Skin of body (tissue), 2 donors: ENCODE results near the gene ALOX5. TPM values are rescaled to one million over a fixed set of nuclear protein-coding genes. Genes with fewer than 3 reads are reported as not detected.
"Not testable (repeated sequence)": the region's sequence is repeated elsewhere in the genome, so short reads cannot be mapped to it uniquely, and the experiment has no call there.

ENCODE experiments used
- DNase-seq: peaks from one replicate; lab custom pipeline; 2025; lab: John Stamatoyannopoulos, UW
- total RNA-seq: library from RNA; depleted of rRNA; stranded (reverse); fragments of >200 nt; gene quantifications from one replicate; pipeline ENCODE4 v1.2.3, GENCODE V29; 2014

ALOX5 gene
- total RNA-seq, 1 donor from 2014 or later, result 9.4 TPM

DNA sequence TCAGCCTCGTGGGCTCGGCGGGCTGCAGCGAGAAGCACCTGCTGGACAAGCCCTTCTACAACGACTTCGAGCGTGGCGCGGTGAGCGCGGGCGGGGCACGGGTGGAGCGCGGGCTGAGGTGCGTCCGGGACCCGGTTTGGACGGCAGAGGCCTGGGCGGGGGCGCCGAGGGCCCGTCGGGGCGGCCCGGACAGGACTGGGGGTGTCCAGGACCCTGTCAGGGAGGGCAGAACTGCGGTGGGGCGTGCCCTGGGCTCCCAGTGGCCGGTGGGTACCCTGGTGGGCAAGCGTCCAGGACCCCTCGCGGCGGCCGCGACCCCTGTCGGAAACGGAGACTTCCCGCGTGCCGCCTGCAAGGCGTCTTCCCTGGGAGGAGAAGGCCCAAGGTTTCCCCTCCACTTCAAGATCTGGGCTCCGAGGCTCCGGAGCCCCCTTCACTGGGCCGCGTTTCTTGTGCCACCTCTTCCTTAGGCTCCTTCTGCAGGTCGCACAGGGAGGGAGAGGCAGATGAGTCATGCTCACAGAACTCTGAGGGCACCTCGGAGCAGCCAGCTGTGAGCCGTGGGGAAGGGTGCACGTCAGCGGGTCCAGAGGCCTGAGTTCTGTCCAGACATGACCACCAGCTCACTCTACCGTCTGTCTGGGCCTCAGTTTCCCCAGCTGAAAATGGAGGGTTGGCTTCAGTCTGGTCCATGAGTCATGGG lies 485 bp downstream of the ALOX5 start:
- DNase-seq, result no peak

DNA sequence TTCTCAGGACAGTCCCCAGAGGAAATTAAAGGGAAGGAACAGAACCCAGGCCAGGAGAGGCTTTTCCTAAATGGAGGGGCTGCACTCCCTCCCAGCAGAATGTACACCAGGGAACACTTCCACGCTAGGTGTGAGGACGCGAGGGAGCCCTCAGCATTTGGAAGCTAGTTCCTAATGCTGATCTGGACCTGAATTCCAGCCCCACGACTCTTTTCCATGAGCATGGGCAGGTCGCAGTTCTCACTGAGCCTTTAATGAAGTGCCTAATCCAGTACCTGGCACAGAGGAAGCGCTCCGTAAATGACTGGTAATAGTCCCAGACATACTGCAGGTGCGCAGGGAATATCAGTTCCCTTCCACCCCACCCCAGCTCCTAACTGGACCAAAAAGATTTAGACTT lies 1.1 kb downstream of the ALOX5 start:
- no peak for DNase-seq

DNA sequence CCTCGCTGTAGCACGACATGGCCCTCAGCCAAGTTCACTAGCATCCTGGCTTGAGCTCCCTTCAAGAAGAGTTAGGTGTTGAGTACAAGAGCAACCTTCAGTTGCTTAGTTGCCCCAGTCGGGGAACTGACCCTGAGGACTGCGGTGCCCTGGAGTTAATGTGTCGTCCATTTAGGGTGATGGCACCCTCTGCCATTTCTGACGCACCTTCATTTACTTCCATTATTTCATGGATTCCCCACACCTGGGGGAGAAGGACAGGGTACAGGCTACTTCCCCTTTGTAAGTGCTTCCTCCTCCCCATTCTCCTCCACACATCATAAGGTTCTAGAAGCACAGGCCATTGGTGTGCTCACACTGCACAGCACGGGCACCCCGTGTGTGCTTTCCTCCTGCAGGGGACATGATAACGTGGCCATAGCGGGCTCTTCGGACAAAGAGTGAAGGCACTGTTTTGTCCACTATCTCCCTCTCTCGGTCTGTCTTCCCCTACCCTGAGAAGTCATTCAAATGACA lies 1.8 kb downstream of the ALOX5 start:
- no peak for DNase-seq

DNA sequence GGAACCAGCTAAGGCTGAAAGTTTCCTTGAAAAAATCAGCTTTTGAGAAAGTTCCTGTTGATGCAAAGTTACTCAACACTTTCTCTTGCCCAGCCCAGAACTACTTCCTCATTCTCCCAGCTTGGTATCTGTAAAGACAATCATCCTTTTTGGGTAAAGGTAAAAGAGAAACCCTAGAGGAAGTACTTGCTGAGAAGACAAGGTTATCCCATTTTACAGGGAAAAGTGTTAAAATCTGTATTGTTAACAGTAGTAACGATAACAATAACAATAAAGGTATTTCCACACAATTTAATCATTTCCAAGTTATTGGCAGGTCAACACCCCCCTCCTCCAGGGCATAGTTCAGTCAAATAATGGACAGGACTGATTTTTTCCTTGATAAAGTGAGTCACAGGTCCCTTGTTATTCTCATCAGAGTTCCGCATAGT lies 2.4 kb downstream of the ALOX5 start:
- DNase-seq, result no peak

DNA sequence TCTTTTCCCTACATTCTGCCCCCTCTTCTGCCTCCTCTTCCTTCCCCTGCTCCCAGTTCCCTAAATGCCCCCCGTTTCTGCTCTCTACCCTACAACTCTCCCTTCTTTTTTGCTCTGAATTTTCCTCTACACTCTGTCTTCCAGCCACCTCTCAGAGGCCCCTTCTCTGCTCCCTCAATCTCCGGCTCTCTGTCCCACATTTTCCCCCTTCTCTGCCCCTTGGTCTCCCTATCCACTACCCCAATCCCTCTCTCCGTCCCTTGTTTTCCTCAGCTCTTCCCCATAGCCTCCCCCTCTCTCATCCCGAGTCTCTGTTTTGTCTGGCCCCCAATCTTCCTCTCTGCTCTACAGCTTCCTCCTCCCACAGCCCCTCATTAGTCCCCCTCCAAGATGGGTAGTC lies 3.3 kb downstream of the ALOX5 start:
- DNase-seq, result no peak

DNA sequence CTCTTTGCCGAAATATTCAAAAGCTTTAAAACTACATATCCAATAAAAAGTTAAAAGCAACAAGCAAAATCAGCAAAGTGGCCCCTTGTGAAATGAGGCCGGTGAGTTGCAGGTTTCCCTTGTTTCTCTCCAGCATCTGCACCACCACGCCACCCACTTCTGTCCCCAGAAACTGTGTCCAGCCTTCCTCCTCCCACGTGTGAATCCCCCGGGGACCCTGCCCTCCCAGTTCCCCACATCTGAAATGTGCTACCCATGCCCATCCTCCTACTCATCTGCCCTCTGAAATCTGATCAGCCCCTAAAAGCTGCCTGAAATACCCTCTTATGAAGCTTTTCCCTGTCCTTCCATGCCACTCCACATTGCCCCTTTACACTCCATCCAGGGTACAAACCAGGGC lies 3.8 kb downstream of the ALOX5 start:
- DNase-seq, result no peak

DNA sequence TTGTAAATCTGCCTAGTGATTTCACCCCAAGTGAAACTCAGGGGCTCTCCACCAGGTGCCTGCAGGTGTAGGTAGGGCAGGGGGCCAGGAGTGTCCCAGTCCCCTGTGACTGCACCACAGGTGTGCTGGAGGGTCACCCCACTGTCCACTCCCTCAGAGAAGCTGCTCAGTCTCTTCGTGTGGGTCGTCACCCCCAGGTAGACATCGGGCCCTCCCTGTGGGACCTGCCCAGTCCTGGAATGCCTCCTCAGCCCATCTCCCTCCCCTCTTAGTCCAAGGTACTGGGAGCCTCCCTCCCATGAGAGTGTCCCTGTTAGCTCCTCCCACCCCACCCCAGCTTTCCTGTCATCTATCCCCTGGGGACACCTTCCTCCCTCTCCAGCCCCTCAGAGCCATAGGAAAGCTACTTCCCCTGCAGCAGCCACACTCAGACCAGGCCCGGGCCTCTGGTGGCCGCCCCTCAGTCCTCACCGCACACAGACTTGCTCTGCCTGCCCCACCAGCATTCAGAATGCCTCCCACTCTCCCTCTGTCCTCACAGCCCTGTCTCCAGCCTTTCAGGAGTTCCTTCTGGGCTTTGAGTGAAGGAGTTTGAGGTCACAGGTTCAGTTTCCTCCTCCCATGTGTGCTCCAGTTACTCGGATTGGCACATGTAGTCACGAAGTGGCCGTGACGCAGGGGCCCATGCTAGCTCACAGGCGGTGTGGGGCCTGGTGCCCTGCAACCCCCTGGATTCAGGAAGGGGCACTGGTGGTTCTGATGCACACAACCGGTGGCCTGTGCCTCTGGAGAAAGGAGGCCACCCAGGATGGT lies 5.1 kb downstream of the ALOX5 start:
- no peak for DNase-seq

DNA sequence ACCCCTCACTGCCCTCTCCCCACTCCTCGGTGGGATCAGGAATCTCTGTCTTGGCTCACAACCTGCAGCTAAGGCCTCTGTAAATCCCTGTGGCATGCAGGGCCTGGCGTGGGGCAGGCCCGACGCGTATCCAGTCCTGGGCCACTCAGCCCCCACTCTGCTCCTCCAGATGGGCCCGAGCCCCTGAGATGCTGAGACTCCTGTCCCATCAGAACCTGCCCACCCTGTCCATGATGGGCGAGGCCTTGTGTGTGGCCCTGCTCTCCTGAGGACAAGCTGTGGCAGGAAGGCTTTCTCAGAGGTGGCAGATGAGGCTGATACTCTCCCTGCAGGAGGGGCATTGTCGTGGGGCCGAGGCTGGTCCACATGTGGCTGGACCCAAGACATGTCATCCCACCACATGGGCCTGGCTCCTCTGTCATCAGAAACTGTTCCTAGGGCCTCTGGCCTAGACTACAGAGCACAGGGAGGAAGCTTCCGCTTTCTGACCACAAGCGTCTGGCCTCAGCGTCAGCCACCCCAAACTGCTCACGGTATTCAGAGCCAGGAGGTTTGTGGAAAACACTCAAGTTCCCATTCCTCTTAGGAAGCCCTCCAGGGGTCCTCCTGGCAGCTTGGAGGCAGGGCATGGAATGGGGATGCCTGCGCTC lies 6.0 kb downstream of the ALOX5 start:
- DNase-seq, result no peak

DNA sequence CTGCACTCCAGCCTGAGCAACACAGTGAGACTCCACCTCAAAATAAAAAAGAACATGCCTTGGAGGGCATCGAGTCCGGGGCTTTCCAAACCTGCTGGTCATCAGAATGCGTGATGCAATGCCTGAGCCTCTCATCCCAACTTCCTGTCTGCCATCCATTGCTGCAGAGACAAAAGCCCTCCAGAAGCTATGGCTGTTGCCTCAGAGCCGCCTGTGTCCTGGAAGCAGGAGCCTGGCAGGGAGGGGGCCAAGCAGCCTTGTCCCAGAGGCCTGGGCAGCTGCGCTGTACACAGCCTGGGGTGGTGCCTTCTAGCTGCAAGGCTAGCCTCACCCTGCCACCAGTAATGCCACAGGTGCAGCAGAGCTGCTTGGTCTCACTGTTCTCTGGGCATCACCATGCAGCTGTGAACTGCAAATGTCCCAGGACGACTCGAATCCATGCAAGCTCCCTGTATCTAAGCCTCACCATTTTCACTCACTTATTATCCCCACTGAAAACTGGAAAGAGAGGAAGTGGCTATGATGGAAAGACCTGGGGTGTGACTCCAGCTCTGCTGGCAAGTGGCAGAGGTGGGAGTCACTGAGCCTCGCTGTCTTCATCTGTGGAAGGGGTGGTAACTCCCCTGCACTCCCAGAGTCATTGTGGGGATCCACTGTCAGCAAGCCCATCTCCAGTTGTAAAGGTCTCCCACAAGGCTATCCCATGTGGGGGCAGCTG lies 7.0 kb downstream of the ALOX5 start:
- DNase-seq, result no peak

DNA sequence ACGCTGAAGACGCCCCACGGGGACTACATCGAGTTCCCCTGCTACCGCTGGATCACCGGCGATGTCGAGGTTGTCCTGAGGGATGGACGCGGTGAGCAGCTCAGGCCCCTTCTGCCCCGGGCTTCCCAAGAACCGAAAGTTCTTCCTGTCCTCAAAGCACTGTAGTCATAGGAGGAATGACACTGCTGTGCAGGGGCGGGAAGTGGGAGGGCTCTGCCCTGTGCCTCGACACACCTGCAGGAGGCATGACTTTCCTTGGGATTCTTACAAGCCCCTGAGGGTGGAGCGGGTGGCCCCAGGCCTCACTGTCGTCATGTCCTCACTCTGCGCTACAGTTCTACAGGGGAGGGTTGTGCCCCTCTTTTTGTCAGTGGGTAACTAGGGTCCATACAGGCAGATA lies 8.6 kb downstream of the ALOX5 start:
- DNase-seq, result no peak

DNA sequence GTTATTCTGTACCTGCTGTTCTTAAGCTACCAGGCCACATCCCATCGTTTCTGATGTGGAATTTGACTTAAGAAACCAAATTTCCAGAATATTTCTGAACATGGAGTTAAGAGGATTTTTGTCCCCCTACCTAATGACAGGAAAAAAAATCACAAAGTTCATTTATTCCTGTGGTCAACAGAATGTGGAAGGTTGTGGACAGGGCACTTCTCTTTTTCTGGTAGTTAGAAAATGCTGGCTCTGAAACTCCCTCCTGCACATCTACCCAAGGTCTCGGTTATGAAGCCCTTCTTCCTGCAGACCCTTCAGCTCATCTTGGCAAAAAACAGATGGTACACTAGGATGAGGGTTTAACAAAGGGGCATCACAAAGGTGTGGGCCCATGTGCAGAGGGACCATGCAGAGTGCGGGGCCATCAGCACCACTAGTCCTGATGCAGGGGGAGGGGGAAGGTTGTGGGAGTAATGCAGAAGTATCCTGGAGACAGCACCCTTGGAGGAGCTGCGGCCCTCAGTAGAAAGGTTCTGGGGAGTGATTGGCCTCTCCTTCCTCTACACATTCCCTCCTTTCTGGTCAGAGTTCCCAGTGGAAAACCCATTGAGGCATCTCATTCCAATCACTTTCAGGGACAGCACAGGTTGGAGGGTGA lies 9.8 kb downstream of the ALOX5 start:
- no peak for DNase-seq

DNA sequence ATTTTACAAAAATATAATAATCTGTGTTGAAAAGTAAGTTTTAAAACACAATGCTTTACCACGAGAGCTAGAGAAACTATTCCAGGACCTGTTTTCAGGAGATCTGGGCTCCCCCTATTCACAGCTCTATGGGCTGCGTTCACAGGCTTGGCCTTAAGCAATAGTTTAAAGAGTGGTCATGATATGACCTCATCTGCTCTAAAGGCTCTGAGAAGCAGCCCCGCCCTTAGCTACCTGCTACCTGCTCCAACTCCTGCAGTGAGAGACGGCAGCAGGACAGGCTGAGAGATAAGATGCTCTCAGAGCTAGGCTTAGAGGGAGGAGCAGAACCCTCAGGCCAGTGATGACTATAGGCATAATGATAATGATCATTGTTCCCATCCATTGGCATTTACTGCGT lies 12.6 kb downstream of the ALOX5 start:
- DNase-seq, result no peak

DNA sequence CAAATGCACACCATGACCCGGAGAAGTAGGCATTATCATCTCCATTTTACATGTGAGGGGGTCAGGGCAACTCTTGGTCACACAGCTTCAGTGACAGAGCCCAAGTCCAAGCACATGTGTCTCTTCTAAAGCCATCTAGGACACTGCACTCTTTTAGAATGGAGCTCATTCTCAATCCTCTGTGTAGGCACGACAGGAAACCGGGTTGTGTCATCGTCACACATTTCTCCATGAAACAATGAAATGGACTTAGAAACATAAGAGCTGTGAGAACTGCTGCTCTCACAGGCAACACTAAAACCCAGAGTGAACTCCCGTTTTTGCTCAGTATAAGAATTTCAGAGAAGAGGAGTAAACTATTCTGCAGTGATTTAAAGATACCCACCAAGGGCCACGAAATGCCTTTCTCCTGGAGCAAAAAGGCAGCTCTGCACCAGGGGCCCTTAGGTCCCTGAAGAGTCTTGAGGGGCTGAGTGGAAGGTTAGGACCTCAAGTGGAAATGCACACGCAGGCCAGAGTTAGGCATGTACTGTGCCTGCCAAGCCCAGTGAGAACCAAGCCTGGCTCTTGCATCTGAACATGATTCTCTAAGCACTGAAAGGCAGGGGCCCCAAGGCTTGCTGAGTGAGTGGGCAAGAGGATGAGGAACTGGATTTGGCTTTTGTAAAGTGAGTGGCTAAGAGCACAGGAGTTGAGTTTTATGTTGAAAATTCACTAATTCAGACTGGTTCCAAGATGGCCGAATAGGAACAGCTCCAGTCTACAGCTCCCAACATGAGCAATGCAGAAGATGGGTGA lies 13.3 kb downstream of the ALOX5 start:
- no peak for DNase-seq

DNA sequence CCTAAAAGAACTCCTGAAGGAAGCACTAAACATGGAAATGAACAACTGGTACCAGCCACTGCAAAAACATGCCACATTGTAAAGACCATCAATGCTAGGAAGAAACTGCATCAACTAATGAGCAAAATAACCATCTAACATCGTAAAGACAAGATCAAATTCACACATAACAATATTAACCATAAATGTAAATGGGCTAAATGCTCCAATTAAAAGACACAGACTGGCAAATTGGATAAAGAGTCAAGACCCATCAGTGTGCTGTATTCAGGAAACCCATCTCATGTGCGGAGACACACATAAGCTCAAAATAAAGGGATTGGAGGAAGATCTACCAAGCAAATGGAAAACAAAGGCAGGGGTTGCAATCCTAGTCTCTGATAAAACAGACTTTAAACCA lies 15.7 kb downstream of the ALOX5 start:
- not testable (repeated sequence) for DNase-seq

DNA sequence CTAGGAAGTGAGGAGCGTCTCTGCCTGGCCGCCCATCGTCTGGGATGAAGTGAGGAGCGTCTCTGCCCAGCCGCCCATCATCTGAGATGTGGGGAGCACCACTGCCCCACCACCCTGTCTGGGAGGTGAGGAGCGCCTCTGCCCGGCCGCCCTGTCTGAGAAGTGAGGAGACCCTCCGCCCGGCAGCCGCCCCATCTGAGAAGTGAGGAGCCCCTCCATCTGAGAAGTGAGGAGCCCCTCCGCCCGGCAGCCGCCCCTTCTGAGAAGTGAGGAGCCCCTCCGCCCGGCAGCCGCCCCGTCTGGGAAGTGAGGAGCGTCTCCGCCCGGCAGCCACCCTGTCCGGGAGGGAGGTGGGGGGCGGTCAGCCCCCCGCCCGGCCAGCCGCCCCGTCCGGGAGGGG lies 17.6 kb downstream of the ALOX5 start:
- not testable (repeated sequence) for DNase-seq

DNA sequence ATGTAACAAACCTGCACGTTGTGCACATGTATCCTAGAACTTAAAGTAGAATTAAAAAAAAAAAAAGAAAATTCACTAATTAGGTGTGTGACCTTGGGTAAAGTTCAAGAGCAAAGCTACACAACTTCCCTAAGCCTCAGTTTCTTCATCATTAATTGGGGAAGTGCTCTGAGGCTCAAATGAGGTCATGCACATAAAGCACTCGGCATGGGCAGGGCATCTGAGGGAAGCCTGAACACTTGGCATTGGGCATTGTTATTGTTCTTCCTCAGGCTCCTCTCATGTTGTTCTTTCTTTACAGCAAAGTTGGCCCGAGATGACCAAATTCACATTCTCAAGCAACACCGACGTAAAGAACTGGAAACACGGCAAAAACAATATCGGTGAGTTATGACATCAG lies 21.5 kb downstream of the ALOX5 start:
- DNase-seq, result no peak

DNA sequence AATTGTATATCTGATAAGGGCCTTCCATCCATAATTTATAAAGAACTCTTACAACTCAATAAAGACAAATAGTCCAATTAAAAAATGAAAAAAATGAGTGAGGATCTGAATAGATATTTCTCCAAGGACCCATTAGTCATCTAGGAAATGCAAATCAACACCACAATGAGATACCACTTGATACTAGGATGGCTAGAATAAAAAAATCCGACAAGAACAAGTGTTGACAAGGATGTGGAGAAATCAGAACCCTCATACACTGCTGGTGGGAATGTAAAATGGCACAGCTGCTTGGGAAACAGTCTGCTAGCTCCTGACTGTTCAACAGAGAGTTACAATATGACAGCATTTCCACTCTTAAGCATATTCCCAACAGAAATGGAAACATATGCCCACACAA lies 24.6 kb downstream of the ALOX5 start:
- DNase-seq, result no peak

DNA sequence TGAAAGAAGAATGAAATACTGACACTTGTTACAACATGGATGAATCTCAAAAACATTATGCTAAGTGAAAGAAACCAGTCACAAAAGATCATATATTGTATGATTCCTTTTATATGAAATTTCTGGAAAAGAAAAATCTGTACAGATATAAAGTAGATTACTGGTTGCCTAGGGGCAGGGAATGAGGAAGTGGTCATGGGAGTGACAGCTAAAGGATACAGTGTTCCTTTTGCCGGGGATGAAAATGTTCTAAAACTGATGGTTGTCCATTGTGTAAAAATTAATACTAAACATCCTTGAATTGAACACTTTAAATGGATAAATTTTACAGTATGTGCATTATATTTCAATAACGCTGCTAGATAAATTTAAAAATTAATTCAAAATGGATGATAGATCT lies 25.1 kb downstream of the ALOX5 start:
- DNase-seq, result no peak

DNA sequence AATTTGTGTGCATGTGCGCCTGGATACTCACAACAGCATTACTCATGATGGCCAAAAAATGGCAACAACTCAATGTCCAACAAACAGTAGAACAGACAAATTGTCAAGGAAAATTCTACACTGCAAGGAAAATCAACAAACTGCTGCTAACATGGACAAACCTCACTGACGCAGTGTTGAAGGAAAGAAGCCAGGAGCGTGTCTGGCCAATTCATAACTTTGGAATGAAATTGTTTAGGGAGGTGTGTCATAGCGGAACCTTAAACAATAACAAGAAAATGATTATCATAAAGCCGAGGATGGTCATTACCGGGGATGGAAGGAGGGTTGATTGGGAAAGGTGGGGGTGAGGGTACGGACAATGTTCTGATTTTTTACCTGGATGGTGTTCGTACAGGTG lies 29.1 kb downstream of the ALOX5 start:
- DNase-seq, result no peak

DNA sequence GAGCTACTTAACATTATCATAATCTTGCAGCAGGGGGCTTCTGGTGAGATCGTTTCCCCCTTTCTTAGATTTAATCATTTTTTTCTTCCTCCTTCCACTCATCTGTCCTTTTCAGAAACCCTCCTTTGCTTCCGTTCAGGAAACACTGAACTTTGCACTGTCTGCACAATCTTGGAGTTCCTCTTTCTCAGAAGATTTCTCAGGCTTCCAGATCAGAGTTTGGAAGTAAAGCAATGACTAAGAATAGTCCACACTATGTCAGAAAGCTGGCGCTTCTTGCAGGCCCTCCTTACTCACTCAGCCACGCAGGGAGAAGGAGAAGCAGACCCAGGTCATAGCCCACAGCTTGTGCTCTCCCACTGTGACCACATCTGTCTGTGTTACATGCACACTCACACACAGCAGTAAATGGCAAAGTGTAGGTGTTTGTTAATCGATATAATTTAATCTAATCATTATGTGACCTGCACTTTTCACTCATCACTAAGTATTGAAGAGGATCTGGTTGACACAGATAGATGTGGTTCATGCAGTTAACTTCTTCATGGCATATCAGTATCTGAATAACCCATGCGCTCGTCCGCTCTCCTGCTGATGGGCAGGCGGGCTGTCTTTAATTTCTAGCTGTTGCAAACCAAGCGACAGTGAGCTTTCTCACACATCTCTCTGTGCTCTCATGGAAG lies 30.2 kb downstream of the ALOX5 start:
- no peak for DNase-seq
